HepG2 (cell line): ENCODE results near the gene OGFOD3. TPM values are rescaled to one million over a fixed set of nuclear protein-coding genes. Genes with fewer than 3 reads are reported as not detected.

ENCODE experiments used
- ATAC-seq: fragments of 200-7000 bp; cut with Tn5 transposase; 3 replicates; pipeline ENCODE4 v1.9.1; 2020; ENCODE audit warnings: mild to moderate bottlenecking, moderate library complexity
- BruUV-seq: library from RNA; stranded (reverse); fragments of 400-500 nt; replicated peaks from 2 replicates; lab custom pipeline; 2021; lab: Mats Ljungman, UMichigan
- CTCF ChIA-PET: fragments of 300-600 bp; formaldehyde crosslinking; extraction: SDS; loops from one replicate; lab custom pipeline; 2021; ENCODE audit warnings: low total read pairs, inconsistent platforms, low intra/inter-chr PET ratio; lab: Yijun Ruan, JAX
- POLR2A ChIA-PET: fragments of 350-600 bp; sonication (Branson Sonifier 250); formaldehyde crosslinking; loops from one replicate; lab custom pipeline; 2020; ENCODE audit warnings: antibody characterized with exemption, inconsistent platforms; lab: Yijun Ruan, JAX
- DNase-seq: peaks from one replicate; pipeline ENCODE4 v3.0.0-alpha.2; 2015; ENCODE audit warnings: low spot score
- FAIRE-seq: peaks from 3 replicates; lab custom pipeline; 2011; peaks lifted over from hg19 to GRCh38; lab: Jason Lieb, UNC
- H2AFZ ChIP-seq: one replicate; pipeline ENCODE4 v1.6.1; 2011; ENCODE audit warnings: low read length, inconsistent platforms
- H3K27ac ChIP-seq: fragments of 300-600 bp; 3 replicates; pipeline ENCODE4 v1.8.0; 2011; ENCODE audit warnings: mixed run types, mild to moderate bottlenecking, mixed read lengths, low read length, inconsistent platforms; ENCODE audit not compliant: insufficient read depth; ENCODE audit errors: extremely low read length
- H3K27me3 ChIP-seq, 2 experiments: fragments of 200-600 bp in 1 of 2; 2 replicates in 1 of 2; 3 replicates in 1 of 2; pipeline versions ENCODE4 v1.6.0 to v1.8.0; 2011; ENCODE audit warnings: low read length in 2 of 2, mild to moderate bottlenecking in 2 of 2, moderate library complexity in 2 of 2, inconsistent platforms in 1 of 2; ENCODE audit not compliant: insufficient read depth in 2 of 2, control insufficient read depth in 1 of 2
- H3K36me3 ChIP-seq, 2 experiments: fragments of 200-600 bp in 1 of 2; replicated peaks in 1 of 2; 2 replicates in 1 of 2; 3 replicates in 1 of 2; pipeline versions ENCODE4 v1.5.1 to v1.8.0; 2011; ENCODE audit warnings: low read length in 2 of 2, inconsistent platforms in 1 of 2; ENCODE audit not compliant: insufficient read depth in 2 of 2, control insufficient read depth in 1 of 2
- H3K4me1 ChIP-seq: 2 replicates; pipeline ENCODE4 v1.5.1; 2012; ENCODE audit warnings: low read length, inconsistent platforms; ENCODE audit not compliant: insufficient read depth
- H3K4me2 ChIP-seq: 2 replicates; pipeline ENCODE4 v1.6.0; 2011; ENCODE audit warnings: low read depth, low read length, inconsistent platforms
- H3K4me3 ChIP-seq, 3 experiments: fragments of 200-600 bp in 1 of 3; sonication (generic), shearing (Covaris generic) in 1 of 3; replicated peaks in 1 of 3; 2 replicates each; pipeline ENCODE4 v1.5.1; 2011 to 2016; ENCODE audit warnings: low read length in 3 of 3, inconsistent platforms in 2 of 3, low read depth in 2 of 3, mild to moderate bottlenecking in 2 of 3, control low read depth in 1 of 3, mixed read lengths in 1 of 3; ENCODE audit not compliant: insufficient read depth in 1 of 3
- H3K79me2 ChIP-seq: one replicate; pipeline ENCODE4 v1.6.1; 2011; ENCODE audit warnings: low read length, inconsistent platforms; ENCODE audit not compliant: insufficient read depth
- H3K9ac ChIP-seq: 2 replicates; pipeline ENCODE4 v1.6.0; 2011; ENCODE audit warnings: mild to moderate bottlenecking, low read depth, low read length, inconsistent platforms; ENCODE audit not compliant: insufficient read depth
- H3K9me3 ChIP-seq: 2 replicates; pipeline ENCODE4 v1.5.1; 2012; ENCODE audit warnings: mild to moderate bottlenecking, low read length
- H4K20me1 ChIP-seq: 2 replicates; pipeline ENCODE4 v1.6.0; 2011; ENCODE audit warnings: inconsistent platforms, mild to moderate bottlenecking, low read length, moderate library complexity; ENCODE audit not compliant: insufficient read depth
- ARID4A ChIP-seq: sonication (generic); formaldehyde crosslinking; IDR thresholded peaks from 2 replicates; pipeline ENCODE4 v1.5.0; 2020; ENCODE audit warnings: mild to moderate bottlenecking, missing genetic modification reagents, borderline replicate concordance
- ATF7 ChIP-seq, 2 experiments: fragments of 450-650 bp in 1 of 2; sonication (generic) in 1 of 2; formaldehyde crosslinking in 1 of 2; IDR thresholded peaks; 2 replicates each; pipeline versions ENCODE4 v1.4.0 to v1.6.1; 2016 to 2020; ENCODE audit warnings: antibody characterized with exemption in 1 of 2, mild to moderate bottlenecking in 1 of 2, missing genetic modification reagents in 1 of 2
- IRF9 ChIP-seq: sonication (generic); formaldehyde crosslinking; IDR thresholded peaks from 2 replicates; pipeline ENCODE4 v1.8.0; 2022; ENCODE audit warnings: missing genetic modification reagents, mild to moderate bottlenecking, borderline replicate concordance
- WGBS: methylation state at CpG from one replicate; pipeline ENCODE4 v1.1.6; 2017; ENCODE audit warnings: low lambda C conversion rate; 5-methylcytosine and 5-hydroxymethylcytosine counted together
- in situ Hi-C: cut with HindIII; loops from 2 replicates; pipeline ENCODE4 v1.10.0; 2017; ENCODE audit warnings: low pct_unique_long_range_greater_than_20kb; ENCODE audit not compliant: extremely low pct_ligation_motif_present
- intact Hi-C: fragments of 100-400 bp; cut with micrococcal nuclease; formaldehyde crosslinking; loops from one replicate; pipeline ENCODE4 v1.10.0; 2022; ENCODE audit not compliant: unreplicated experiment
- polyA plus RNA-seq, 8 experiments: library from polyadenylated mRNA; depleted of rRNA in 3 of 8; stranded (reverse) in 7 of 8; unstranded in 1 of 8; fragments of >200 nt; fragmentation: Illumina TruSeq in 4 of 8; extraction: Trizol in 4 of 8; gene quantifications; 2 replicates each; pipeline versions ENCODE4 v1.2.1 to v1.2.3, GENCODE V29; 2011 to 2016; ENCODE audit warnings: low read depth in 4 of 8, missing spikeins in 1 of 8, mixed read lengths in 1 of 8; ENCODE audit not compliant: insufficient read depth in 1 of 8
- total RNA-seq, 5 experiments: library from RNA; depleted of rRNA; stranded (reverse); fragments of >200 nt; fragmentation: Illumina TruSeq; extraction: Trizol; gene quantifications; 2 replicates each; pipeline ENCODE4 v1.2.3, GENCODE V29; 2016; ENCODE audit warnings: low read depth in 1 of 5

OGFOD3 gene
- total and polyA plus RNA-seq, 2 of the 13 experiments (the other 11 are each of a cell fraction or from before 2014, with no cell fraction given): 40.0 to 42.1 TPM

DNA sequence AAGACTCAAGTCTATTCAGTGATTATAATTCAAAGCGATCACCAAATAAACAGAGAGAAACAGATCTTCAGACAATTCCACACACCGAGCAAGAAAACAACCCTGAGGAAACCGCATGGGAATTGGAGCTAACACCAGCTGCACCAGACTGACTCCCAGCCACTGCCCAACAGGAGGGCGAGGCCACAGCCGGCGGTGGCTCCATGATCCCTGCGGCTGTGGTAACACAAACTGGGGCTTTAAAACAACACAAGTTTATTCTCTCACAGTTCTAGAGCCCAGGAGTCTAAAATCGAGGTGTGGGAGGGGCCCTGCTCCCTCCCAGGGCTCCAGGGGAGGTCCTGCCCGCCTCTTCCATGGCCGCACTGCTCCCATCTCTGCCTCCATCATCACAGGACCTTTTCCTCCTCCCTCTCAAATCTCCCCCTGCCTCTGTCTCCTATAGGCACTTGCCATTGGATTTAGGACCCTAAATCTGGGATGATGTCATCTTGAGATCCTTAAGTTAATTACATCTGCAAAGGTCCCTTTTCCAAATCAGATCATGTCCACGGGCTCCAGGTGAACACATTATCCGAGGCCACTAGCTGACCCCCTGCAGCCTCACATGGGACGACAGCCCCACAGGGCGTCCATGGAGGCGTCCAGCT lies 10.0 kb downstream of the OGFOD3 start:
- TF ChIP-seq ATF7 (IDR thresholded peaks at IDR 0.05): peak; percentile 79
- no peak for TF ChIP-seq ATF7 (CRISPR knock-in tag; IDR thresholded peaks at IDR 0.05)
- 0 out of 2 replicates have a peak, but pooled peaks have one; percentile 27 for TF ChIP-seq ARID4A (CRISPR knock-in tag)
- no peak for TF ChIP-seq IRF9 (CRISPR knock-in tag)
- CTCF ChIA-PET: no interaction called here
- Histone ChIP-seq H3K79me2 (no peaks in the 10 kb centered on the region), H4K20me1 (peaks cover 4% of the 10 kb centered on the region; the same call in 1 of the 2 replicates), H3K36me3 (peaks cover 9 to 15% of the 10 kb centered on the region in 2 experiments; a peak in 4 of 5 replicates), H3K4me1 (peaks cover 23% of the 10 kb centered on the region), H3K9ac (no peak overlapping the region), H3K27ac (no peak overlapping the region), H3K9me3 (no peaks in the 10 kb centered on the region), H3K4me2 (no peak overlapping the region), H3K4me3 (no peak overlapping the region), H2AFZ (no peak overlapping the region), H3K27me3 (no peaks in the 10 kb centered on the region)
- no peak for DNase-seq
- WGBS: 95% methylated on average over 15 of the region's 15 CpGs
- no peak for ATAC-seq
- no peak for FAIRE-seq
- no TSS peak for BruUV-seq
- intact Hi-C loops: no loop called here
- in situ Hi-C loops: no loop called here
- POLR2A ChIA-PET: no interaction called here
